Adrenal gland (tissue), 12 donors: ENCODE results near the gene OLA1. TPM values are rescaled to one million over a fixed set of nuclear protein-coding genes. Genes with fewer than 3 reads are reported as not detected.

ENCODE experiments used
- DNase-seq, 7 donors: peaks; one replicate each; pipeline ENCODE4 v3.0.0-alpha.2; 2019 to 2020
- H3K27ac ChIP-seq, 5 donors: fragments of 200-600 bp; sonication (generic) in 4 of 5; 1 replicate in 3 of 5; 2 replicates in 2 of 5; pipeline versions ENCODE4 v1.5.1 to v1.8.0; 2016 to 2020; ENCODE audit warnings: mild to moderate bottlenecking in 1 of 5
- H3K27me3 ChIP-seq: fragments of 200-600 bp; 2 replicates; pipeline ENCODE4 v1.8.0; 2021
- H3K36me3 ChIP-seq, 2 donors: fragments of 200-600 bp; replicated peaks in 1 of 2; 1 replicate in 1 of 2; 2 replicates in 1 of 2; pipeline versions ENCODE4 v1.5.1 to v1.8.0; 2018 to 2022
- H3K4me1 ChIP-seq, 2 donors: fragments of 200-600 bp; replicated peaks in 1 of 2; 1 replicate in 1 of 2; 2 replicates in 1 of 2; pipeline versions ENCODE4 v1.5.1 to v1.8.0; 2018 to 2021
- H3K4me3 ChIP-seq, 4 donors: fragments of 200-600 bp; sonication (generic) in 3 of 4; one replicate each; pipeline ENCODE4 v1.5.1; 2016 to 2018
- H3K9me3 ChIP-seq, 3 donors: fragments of 200-600 bp; sonication (generic) in 1 of 3; replicated peaks in 1 of 3; 1 replicate in 2 of 3; 2 replicates in 1 of 3; pipeline versions ENCODE4 v1.5.1 to v1.8.0; 2016 to 2021
- POLR2A ChIP-seq, 2 donors: fragments of 450-650 bp; IDR thresholded peaks; one replicate each; pipeline ENCODE4 v1.6.1; 2017; ENCODE audit warnings: antibody characterized with exemption in 2 of 2, mild to moderate bottlenecking in 2 of 2, moderate library complexity in 1 of 2
- WGBS, 4 donors: extraction: QIAGEN DNeasy Blood & Tissue Kit in 2 of 4; methylation state at CpG; one replicate each; pipeline versions ENCODE4 v1.1.5 to v1.1.7; 2013 to 2017; 5-methylcytosine and 5-hydroxymethylcytosine counted together
- intact Hi-C, 2 donors: fragments of 100-400 bp; cut with DNase I; formaldehyde crosslinking; loops; one replicate each; pipeline versions ENCODE4 v1.14.1 to v1.15.0; 2022 to 2023
- polyA plus RNA-seq, 3 donors: library from polyadenylated mRNA; stranded (reverse); fragments of 200-250 nt in 2 of 3; fragments of 350-450 nt in 1 of 3; fragmentation: Illumina TruSeq in 1 of 3; extraction: RNeasy Lipid Tissue Mini Kit (QIAGEN cat#74804) in 1 of 3; gene quantifications; one replicate each; pipeline ENCODE4 v1.2.3, GENCODE V29; 2013 to 2014
- total RNA-seq, 9 donors: library from RNA; depleted of rRNA in 4 of 9; stranded (reverse); fragments of >200 nt in 4 of 9; fragments of 120-200 nt in 1 of 9; fragmentation: NEBNext Ultra II Directional in 1 of 9; extraction: Animal tissue kit (Norgen Biotek cat#: 25700) in 1 of 9; gene quantifications; one replicate each; pipeline versions ENCODE4 v1.1.0 to v1.2.4, GENCODE V29; 2013 to 2023
- TF ChIP-seq, protein P1 (sequence below), 6 experiments: fragments of 450-650 bp in 4 of 6; fragments of 200-600 bp in 2 of 6; sonication (generic) in 1 of 6; IDR thresholded peaks; 1 replicate in 5 of 6; 2 replicates in 1 of 6; pipeline versions ENCODE4 v1.5.1 to v1.8.0; 2016 to 2021; ENCODE audit warnings: antibody characterized with exemption in 6 of 6, mild to moderate bottlenecking in 2 of 6, moderate library complexity in 1 of 6
- donor health status: healthy with polysubstance abuse.
- donor health status: Bipolar disorder and iron deficiency.
- donor health status: DM: yes; HTN: yes; CAD: no.
- donor health status: DM: no; HTN: no; CAD: no.
- donor health status: DM: no; HTN: no; CAD: no.
- donor health status: DM: yes; HTN: yes; CAD: no.

Gene OLA1
- total and polyA plus RNA-seq, 12 donors = 30.1 to 182 (median 68.9) TPM

DNA sequence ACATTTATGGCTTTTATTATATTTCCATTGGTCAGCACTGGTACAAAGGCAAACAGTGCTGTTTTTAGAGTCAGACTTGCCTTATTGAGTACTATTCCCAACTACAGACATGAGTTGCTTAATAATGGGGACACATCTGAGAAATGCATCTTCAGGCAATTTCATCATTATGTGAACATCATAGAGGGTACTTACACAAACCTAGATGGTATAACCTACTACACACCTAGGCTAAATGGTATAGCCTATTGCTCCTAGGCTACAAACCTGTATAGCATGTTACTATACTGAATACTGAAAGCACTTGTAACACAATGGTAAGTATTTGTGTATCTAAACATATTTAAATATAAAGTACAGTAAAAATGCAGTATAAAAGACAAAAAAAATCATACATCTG lies 36.4 kb downstream of the OLA1 start:
- DNase-seq = no peak
- no peak for TF ChIP-seq POLR2A (IDR thresholded peaks at IDR 0.05)
- TF ChIP-seq, protein P1, sequence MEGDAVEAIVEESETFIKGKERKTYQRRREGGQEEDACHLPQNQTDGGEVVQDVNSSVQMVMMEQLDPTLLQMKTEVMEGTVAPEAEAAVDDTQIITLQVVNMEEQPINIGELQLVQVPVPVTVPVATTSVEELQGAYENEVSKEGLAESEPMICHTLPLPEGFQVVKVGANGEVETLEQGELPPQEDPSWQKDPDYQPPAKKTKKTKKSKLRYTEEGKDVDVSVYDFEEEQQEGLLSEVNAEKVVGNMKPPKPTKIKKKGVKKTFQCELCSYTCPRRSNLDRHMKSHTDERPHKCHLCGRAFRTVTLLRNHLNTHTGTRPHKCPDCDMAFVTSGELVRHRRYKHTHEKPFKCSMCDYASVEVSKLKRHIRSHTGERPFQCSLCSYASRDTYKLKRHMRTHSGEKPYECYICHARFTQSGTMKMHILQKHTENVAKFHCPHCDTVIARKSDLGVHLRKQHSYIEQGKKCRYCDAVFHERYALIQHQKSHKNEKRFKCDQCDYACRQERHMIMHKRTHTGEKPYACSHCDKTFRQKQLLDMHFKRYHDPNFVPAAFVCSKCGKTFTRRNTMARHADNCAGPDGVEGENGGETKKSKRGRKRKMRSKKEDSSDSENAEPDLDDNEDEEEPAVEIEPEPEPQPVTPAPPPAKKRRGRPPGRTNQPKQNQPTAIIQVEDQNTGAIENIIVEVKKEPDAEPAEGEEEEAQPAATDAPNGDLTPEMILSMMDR (IDR thresholded peaks at IDR 0.05) = no peak
- Histone ChIP-seq H3K27ac (no peak overlapping the region), H3K4me1 (peaks cover 0 to 6% of the 10 kb centered on the region in 2 donors), H3K9me3 (no peaks in the 10 kb centered on the region), H3K27me3 (no peaks in the 10 kb centered on the region), H3K4me3 (no peak overlapping the region), H3K36me3 (no peaks in the 10 kb centered on the region)
- intact Hi-C loops = no loop called here

DNA sequence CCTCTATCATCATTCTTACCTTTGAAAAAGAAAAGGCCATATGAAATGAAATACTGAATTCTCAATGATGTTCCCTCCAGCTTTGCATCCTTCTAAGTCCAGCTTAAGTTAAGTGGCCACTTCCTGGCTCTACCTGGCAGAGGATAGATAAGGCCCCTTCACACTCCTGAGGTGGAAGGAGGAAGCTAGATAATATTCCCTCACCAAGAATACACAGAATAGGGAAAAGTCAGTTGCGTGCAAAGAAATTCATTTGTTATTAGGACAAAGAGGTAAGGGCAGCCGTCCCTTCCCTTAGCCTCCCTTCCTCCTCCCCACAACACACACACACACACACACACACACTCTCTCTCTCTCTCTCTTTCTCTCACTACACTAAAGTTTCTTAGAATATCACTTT lies 37.5 kb downstream of the OLA1 start:
- no peaks in the 10 kb centered on the region for H3K36me3 ChIP-seq
- no peak for TF ChIP-seq POLR2A (IDR thresholded peaks at IDR 0.05)
- TF ChIP-seq, protein P1 (IDR thresholded peaks at IDR 0.05) = no peak
- 86 to 97% (median 90%) methylated on average over 2 of the region's 2 CpGs for WGBS, 4 donors
- H3K27ac ChIP-seq = no peak overlapping the region
- intact Hi-C loops = no loop called here
- no peaks in the 10 kb centered on the region for H3K9me3 ChIP-seq
- DNase-seq = no peak
- H3K4me1 ChIP-seq = peaks cover 0 to 6% of the 10 kb centered on the region in 2 donors
- H3K27me3 ChIP-seq = no peaks in the 10 kb centered on the region
- H3K4me3 ChIP-seq = no peak overlapping the region

DNA sequence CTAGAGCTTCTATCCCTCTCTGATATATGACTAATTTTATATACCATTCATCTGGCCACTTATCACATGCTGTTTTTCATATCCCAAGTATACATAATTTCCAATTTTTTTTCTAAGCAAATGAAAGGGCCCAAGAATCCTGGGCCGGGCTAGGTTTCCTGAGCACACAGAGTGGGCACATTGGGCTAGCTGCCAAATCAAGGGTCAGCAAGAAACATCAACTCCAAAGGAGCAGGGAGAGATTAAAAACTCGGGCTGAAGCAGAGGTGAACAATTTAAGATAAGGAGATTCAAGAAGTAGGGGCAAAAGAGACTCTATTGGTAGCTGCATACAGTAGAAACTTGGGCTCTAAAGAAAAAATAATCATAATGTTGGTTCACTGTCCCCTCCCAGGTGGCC lies 39.0 kb downstream of the OLA1 start:
- H3K27ac ChIP-seq = no peak overlapping the region
- H3K27me3 ChIP-seq = no peaks in the 10 kb centered on the region
- intact Hi-C loops = no loop called here
- WGBS, 4 donors = 81 to 94% (median 88%) methylated on average over 2 of the region's 2 CpGs
- TF ChIP-seq, protein P1 (IDR thresholded peaks at IDR 0.05) = no peak
- TF ChIP-seq POLR2A (IDR thresholded peaks at IDR 0.05) = no peak
- no peaks in the 10 kb centered on the region for H3K36me3 ChIP-seq
- no peaks in the 10 kb centered on the region for H3K4me1 ChIP-seq
- no peak overlapping the region for H3K4me3 ChIP-seq
- DNase-seq = no peak
- H3K9me3 ChIP-seq = no peaks in the 10 kb centered on the region

DNA sequence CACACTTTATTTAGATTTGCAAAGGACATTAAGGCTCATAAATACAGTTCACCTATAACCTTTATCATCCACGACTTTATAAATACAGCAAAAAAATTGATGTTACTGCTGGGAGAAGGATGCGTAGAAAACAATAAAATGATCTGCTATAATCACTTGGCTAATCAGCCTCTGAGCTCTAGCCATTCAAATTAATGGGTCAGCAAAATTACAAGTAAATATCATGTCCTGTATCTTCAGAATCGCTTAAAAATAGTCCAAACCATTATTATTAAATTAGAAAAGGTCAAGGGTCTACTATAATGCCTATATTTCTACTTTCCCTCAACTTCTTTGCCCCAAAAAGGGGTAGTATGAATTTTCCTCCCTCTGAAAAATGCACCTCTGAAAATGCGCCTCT lies 40.3 kb downstream of the OLA1 start:
- WGBS, 4 donors = 70 to 96% (median 82%) methylated on average over 4 of the region's 4 CpGs
- TF ChIP-seq POLR2A (IDR thresholded peaks at IDR 0.05) = no peak
- TF ChIP-seq, protein P1 (IDR thresholded peaks at IDR 0.05) = no peak
- Histone ChIP-seq H3K36me3 (no peaks in the 10 kb centered on the region), H3K27me3 (no peaks in the 10 kb centered on the region), H3K9me3 (no peaks in the 10 kb centered on the region), H3K4me3 (no peak overlapping the region), H3K4me1 (no peaks in the 10 kb centered on the region), H3K27ac (no peak overlapping the region)
- intact Hi-C loops = no loop called here
- no peak for DNase-seq
